Hepatocyte (in vitro differentiated cells): ENCODE data around the gene ARL6. TPM values are rescaled to one million over a fixed set of nuclear protein-coding genes. Genes with fewer than 3 reads are reported as not detected.
A peak's percentile ranks its signal among the peaks of the same experiment; 100 is the strongest.

Experiments used
- DNase-seq: peaks from one replicate; pipeline ENCODE4 v3.0.0-alpha.2; 2016; ENCODE audit warnings: low spot score
- H2AFZ ChIP-seq: fragments of 200-600 bp; sonication (generic); 2 replicates; pipeline ENCODE4 v1.6.0; 2016; ENCODE audit warnings: antibody characterized with exemption, mild to moderate bottlenecking
- H3K27ac ChIP-seq: fragments of 200-600 bp; sonication (generic); 2 replicates; pipeline ENCODE4 v1.5.1; 2016; ENCODE audit warnings: mild to moderate bottlenecking
- H3K27me3 ChIP-seq: fragments of 200-600 bp; sonication (generic); 2 replicates; pipeline ENCODE4 v1.6.1; 2016
- H3K36me3 ChIP-seq: fragments of 200-600 bp; sonication (generic); replicated peaks from 2 replicates; pipeline ENCODE4 v1.5.1; 2016; ENCODE audit warnings: low read depth; ENCODE audit not compliant: insufficient read depth
- H3K4me1 ChIP-seq: fragments of 200-600 bp; sonication (generic); 2 replicates; pipeline ENCODE4 v1.5.1; 2016; ENCODE audit warnings: mild to moderate bottlenecking, moderate library complexity; ENCODE audit not compliant: insufficient read depth
- H3K4me2 ChIP-seq: fragments of 200-600 bp; sonication (generic); 2 replicates; pipeline ENCODE4 v1.6.0; 2016
- H3K4me3 ChIP-seq: fragments of 200-600 bp; sonication (generic); 2 replicates; pipeline ENCODE4 v1.5.1; 2016; ENCODE audit warnings: mild to moderate bottlenecking
- H3K79me2 ChIP-seq: fragments of 200-600 bp; sonication (generic); 2 replicates; pipeline ENCODE4 v1.6.0; 2017; ENCODE audit warnings: mild to moderate bottlenecking
- H3K9me2 ChIP-seq: fragments of 200-600 bp; sonication (generic); replicated peaks from 2 replicates; pipeline ENCODE4 v1.6.0; 2017; ENCODE audit warnings: mild to moderate bottlenecking; ENCODE audit not compliant: insufficient read depth
- H3K9me3 ChIP-seq: fragments of 200-600 bp; sonication (generic); 2 replicates; pipeline ENCODE4 v1.5.1; 2016; ENCODE audit warnings: low read depth, mild to moderate bottlenecking
- H4K20me1 ChIP-seq: fragments of 200-600 bp; sonication (generic); 2 replicates; pipeline ENCODE4 v1.6.0; 2016; ENCODE audit warnings: mild to moderate bottlenecking; ENCODE audit not compliant: insufficient read depth, poor library complexity, severe bottlenecking
- CTCF ChIP-seq: fragments of 200-600 bp; sonication (generic); IDR thresholded peaks from 2 replicates; pipeline ENCODE4 v1.5.1; 2016; ENCODE audit warnings: antibody characterized with exemption, mild to moderate bottlenecking; ENCODE audit not compliant: poor library complexity
- EZH2 ChIP-seq: fragments of 200-600 bp; sonication (generic); IDR thresholded peaks from 2 replicates; pipeline ENCODE4 v1.6.1; 2016; ENCODE audit warnings: antibody characterized with exemption, mild to moderate bottlenecking, borderline replicate concordance
- EZH2phosphoT487 ChIP-seq: fragments of 200-600 bp; sonication (generic); IDR thresholded peaks from one replicate; pipeline ENCODE4 v1.6.1; 2018; ENCODE audit warnings: antibody characterized with exemption, mild to moderate bottlenecking, low read depth, moderate library complexity; ENCODE audit not compliant: unreplicated experiment, severe bottlenecking
- WGBS: methylation state at CpG from one replicate; pipeline ENCODE4 v1.1.6; 2016; ENCODE audit warnings: low lambda C conversion rate; ENCODE audit errors: missing lambda C conversion rate; 5-methylcytosine and 5-hydroxymethylcytosine counted together
- polyA plus RNA-seq: library from polyadenylated mRNA; unstranded; fragments of >200 nt; fragmentation: Nextera tagmentation; extraction: Ambion mirVana; gene quantifications from 2 replicates; pipeline ENCODE4 v1.2.1, GENCODE V29; 2016
- total RNA-seq: library from RNA; depleted of rRNA; stranded (reverse); fragments of >200 nt; gene quantifications from 2 replicates; pipeline ENCODE4 v1.2.3, GENCODE V29; 2014

ARL6 gene
- total and polyA plus RNA-seq, 2 experiments from 2014 or later: 4.0 to 8.5 TPM

DNA sequence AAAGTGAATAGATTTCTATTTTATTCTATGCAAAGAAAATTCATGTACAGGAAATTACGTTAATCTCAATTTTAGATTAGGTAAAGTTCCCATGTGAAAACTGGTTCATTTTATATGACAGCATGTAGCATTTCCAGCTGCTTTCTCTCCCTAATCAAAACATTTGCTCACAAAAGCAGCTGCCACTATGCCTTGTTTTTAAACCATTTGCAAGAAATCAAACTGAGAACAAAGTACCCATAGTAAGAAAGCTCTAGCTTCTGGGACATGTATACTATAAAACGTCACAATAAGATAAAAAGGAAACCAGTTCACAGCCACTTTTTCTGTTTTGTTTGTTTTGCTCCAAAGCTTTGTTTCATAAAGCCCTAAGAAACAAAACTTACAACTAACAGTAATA is 52.3 kb downstream of the ARL6 start:
- H3K4me2 ChIP-seq: no peak overlapping the region
- no peak overlapping the region for H3K27ac ChIP-seq
- no peaks in the 10 kb centered on the region for H3K9me2 ChIP-seq
- no peak for DNase-seq
- no peak overlapping the region for H3K4me3 ChIP-seq
- H2AFZ ChIP-seq: no peak overlapping the region
- H3K27me3 ChIP-seq: peaks cover 9% of the 10 kb centered on the region
- no peaks in the 10 kb centered on the region for H3K79me2 ChIP-seq
- no peaks in the 10 kb centered on the region for H4K20me1 ChIP-seq
- no peak for TF ChIP-seq EZH2phosphoT487
- no peak for TF ChIP-seq EZH2
- no peak for TF ChIP-seq CTCF
- 51% methylated on average over 2 of the region's 2 CpGs for WGBS
- no peaks in the 10 kb centered on the region for H3K9me3 ChIP-seq
- peaks cover 7% of the 10 kb centered on the region for H3K4me1 ChIP-seq
- no peaks in the 10 kb centered on the region for H3K36me3 ChIP-seq

GRCh38 chr3:97817965-97818364 is 53.4 kb downstream of the ARL6 start:
- no peaks in the 10 kb centered on the region for H4K20me1 ChIP-seq
- no peak for DNase-seq
- H3K36me3 ChIP-seq: no peaks in the 10 kb centered on the region
- H3K27me3 ChIP-seq: peaks cover 9% of the 10 kb centered on the region
- no peak overlapping the region for H2AFZ ChIP-seq
- H3K79me2 ChIP-seq: no peaks in the 10 kb centered on the region
- no peak overlapping the region for H3K27ac ChIP-seq
- WGBS: 55% methylated on average over 3 of the region's 3 CpGs
- no peaks in the 10 kb centered on the region for H3K9me2 ChIP-seq
- peaks cover 7% of the 10 kb centered on the region for H3K4me1 ChIP-seq
- no peak overlapping the region for H3K4me3 ChIP-seq
- no peak overlapping the region for H3K4me2 ChIP-seq
- no peak for TF ChIP-seq CTCF
- TF ChIP-seq EZH2phosphoT487: no peak
- TF ChIP-seq EZH2: no peak
- H3K9me3 ChIP-seq: no peaks in the 10 kb centered on the region

DNA sequence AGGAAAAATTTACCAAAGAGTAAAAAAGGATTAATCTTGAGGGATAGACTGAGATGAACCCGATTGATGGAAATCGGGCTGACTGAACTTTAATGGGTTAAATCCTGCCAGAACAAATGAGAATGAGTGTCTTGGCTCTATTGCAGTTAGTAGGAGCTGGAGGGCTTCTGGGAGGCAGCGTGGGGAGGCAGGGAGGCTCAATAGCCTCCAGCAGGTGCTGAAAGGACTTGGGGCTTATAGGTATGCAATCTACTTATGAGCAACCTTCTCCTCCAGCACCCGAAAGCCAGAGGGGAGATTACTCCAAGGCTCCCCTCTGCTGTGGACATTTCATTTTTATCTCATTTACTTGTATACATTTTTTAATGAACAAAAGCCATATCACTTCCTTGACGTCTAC is 56.2 kb downstream of the ARL6 start:
- DNase-seq: no peak
- Histone ChIP-seq H4K20me1 (peaks cover 4% of the 10 kb centered on the region), H3K27ac (peak overlapping the region; percentile 45), H3K36me3 (no peaks in the 10 kb centered on the region), H3K4me3 (peak overlapping the region; percentile 89), H3K27me3 (peaks cover 9% of the 10 kb centered on the region), H3K9me3 (no peaks in the 10 kb centered on the region), H3K79me2 (peaks cover 15% of the 10 kb centered on the region), H2AFZ (peak overlapping the region; percentile 100), H3K9me2 (no peaks in the 10 kb centered on the region), H3K4me2 (peak overlapping the region; percentile 94), H3K4me1 (peaks cover 21% of the 10 kb centered on the region)
- 77% methylated on average over 5 of the region's 5 CpGs for WGBS
- no peak for TF ChIP-seq EZH2phosphoT487
- no peak for TF ChIP-seq EZH2
- no peak for TF ChIP-seq CTCF

- Histone ChIP-seq H2AFZ (peak overlapping the region; percentile 100), H3K4me2 (peak overlapping the region; percentile 94), H3K79me2 (peaks cover 21% of the 10 kb centered on the region), H3K27me3 (peaks cover 9% of the 10 kb centered on the region), H4K20me1 (peaks cover 4% of the 10 kb centered on the region), H3K4me1 (peaks cover 21% of the 10 kb centered on the region), H3K36me3 (no peaks in the 10 kb centered on the region), H3K9me2 (no peaks in the 10 kb centered on the region), H3K27ac (peak overlapping the region; percentile 45), H3K9me3 (no peaks in the 10 kb centered on the region), H3K4me3 (peak overlapping the region; percentile 89)
- TF ChIP-seq EZH2: no peak
- TF ChIP-seq CTCF: no peak
- no peak for TF ChIP-seq EZH2phosphoT487
- 3% methylated on average over 23 of the region's 23 CpGs for WGBS
- peak; percentile 66 for DNase-seq
These were observed 56.8 kb downstream of the ARL6 start for GRCh38 chr3:97821287-97821773.
